Thyroid gland (tissue), 4 donors: ENCODE results near the gene C5orf22.

Experiments
- CTCF ChIP-seq, 6 experiments: fragments of 200-600 bp in 3 of 6; fragments of 450-650 bp in 3 of 6; sonication (generic) in 3 of 6; IDR thresholded peaks; one replicate each; pipeline ENCODE4 v1.5.1; 2016 to 2019; ENCODE audit warnings: antibody characterized with exemption in 6 of 6, mild to moderate bottlenecking in 2 of 6, inconsistent platforms in 1 of 6, moderate library complexity in 1 of 6
- POLR2A ChIP-seq, 2 donors: fragments of 450-650 bp; IDR thresholded peaks; one replicate each; pipeline ENCODE4 v1.6.1; 2017; ENCODE audit warnings: antibody characterized with exemption in 2 of 2, mild to moderate bottlenecking in 2 of 2, moderate library complexity in 1 of 2

DNA sequence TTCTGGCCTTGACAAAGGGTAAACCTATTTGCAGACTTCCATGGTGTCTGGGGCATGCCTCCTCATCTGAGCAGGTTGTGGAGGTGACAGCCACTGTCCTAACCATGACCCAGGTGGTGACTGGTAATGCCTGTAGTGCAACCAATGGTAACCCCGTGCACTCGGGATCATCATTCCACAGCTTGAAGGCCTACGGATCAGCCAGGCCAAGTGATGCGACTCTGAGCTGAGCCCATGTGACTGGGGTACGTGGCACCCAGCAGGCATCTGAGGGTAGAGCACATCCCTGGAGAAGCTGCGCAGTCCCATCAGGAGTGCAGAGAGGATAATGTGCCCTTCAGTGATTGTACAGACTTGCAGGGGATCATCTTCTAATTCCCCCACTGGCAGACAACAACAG, 35.2 kb upstream of the C5orf22 start:
- TF ChIP-seq POLR2A (IDR thresholded peaks at IDR 0.05) (no peak), CTCF (IDR thresholded peaks at IDR 0.05) (no peak)
